ENCODE measurements around the gene FIBIN. TPM values are rescaled to one million over a fixed set of nuclear protein-coding genes. Genes with fewer than 3 reads are reported as not detected.
"Not testable (repeated sequence)": the region's sequence is repeated elsewhere in the genome, so short reads cannot be mapped to it uniquely, and the experiment has no call there.

FIBIN gene
- total RNA-seq, 1 donor from 2014 or later: 27.3 TPM

DNA sequence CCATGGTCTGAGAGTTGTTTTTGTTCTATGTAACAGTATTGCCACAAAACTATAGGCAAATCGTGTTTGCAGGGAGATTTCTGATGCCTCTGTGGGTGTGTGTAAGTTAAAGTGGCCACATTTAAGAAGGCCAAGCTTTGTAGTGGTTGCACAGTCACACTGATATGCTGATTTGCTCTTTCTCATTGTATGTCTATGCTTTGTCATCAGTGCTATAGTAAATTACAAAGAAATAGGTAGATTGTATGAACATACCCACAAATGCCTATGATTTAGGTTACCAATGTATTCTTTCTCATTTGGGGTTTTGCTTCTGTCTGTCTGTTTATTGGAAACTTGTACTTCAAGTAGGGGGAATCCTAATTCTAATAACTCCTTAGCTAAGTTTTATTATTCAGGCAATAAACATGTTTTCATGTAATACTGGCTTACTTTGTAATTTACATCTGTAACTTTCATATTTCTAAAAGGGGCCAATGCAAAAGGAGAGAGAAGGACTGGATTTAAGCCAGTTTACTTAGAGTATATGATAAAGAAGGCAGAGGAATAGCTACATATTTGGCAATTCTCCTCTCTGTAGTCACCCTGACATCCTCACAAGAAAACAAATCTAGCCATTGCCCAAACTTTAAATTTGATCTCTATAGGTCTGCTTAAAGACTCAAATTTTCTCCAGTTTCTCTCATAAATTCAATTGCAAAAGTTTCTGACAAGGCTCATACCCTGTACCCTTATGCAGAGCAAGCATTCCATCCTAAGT, 2.0 kb downstream of the FIBIN start:
- intact Hi-C loops (cut with DNase I): no loop called here

GRCh38 chr11:26997378-26997777, 3.5 kb downstream of the FIBIN start:
- Histone ChIP-seq H3K27ac (no peak overlapping the region), H3K4me1 (no peaks in the 10 kb centered on the region), H3K27me3 (peaks cover 11% of the 10 kb centered on the region), H3K4me3 (peak overlapping the region; percentile 8), H3K9me3 (no peaks in the 10 kb centered on the region), H3K36me3 (no peaks in the 10 kb centered on the region)
- TF ChIP-seq CTCF (IDR thresholded peaks at IDR 0.05): no peak
- no peak for DNase-seq
- ATAC-seq: no peak
- intact Hi-C loops (cut with DNase I): no loop called here

More for the DNA sequence above, 2.0 kb downstream of the FIBIN start:
- DNase-seq: no peak
- H3K9me3 ChIP-seq: no peaks in the 10 kb centered on the region
- H3K27ac ChIP-seq: no peak overlapping the region
- H3K27me3 ChIP-seq: peaks cover 11% of the 10 kb centered on the region
- H3K4me1 ChIP-seq: peaks cover 8% of the 10 kb centered on the region
- no peak for ATAC-seq
- no peak for TF ChIP-seq CTCF (IDR thresholded peaks at IDR 0.05)
- no peaks in the 10 kb centered on the region for H3K36me3 ChIP-seq
- H3K4me3 ChIP-seq: peak overlapping the region; percentile 51

DNA sequence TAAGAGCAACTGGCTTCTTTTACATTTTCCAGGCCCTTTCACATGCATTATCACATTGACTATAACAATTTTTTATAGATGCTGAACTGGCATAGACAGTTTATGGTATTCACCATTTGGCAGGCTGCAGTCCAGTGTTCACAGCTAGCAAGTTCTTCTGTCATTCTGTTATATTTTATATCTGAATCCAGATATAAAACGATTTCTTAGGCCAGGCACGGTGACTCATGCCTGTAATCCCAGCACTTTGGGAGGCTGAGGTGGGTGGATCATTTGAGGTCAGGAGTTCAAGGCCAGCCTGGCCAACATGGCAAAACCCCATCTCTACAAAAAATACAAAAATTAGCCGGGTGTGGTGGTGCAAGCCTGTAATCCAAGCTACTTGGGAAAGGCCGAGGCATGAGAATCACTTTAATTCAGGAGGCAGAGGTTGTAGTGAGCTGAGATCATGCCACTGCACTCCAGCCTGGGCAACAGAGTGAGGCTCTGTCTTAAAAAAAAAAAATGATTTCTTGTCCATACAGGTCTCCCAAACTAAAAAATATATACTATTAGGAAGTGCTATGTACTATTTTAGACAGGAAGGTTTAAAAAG, 7.3 kb downstream of the FIBIN start:
- H3K27me3 ChIP-seq; H3K4me3 ChIP-seq; intact Hi-C loops (cut with DNase I); H3K4me1 ChIP-seq; H3K9me3 ChIP-seq; H3K36me3 ChIP-seq; ATAC-seq; H3K27ac ChIP-seq; DNase-seq: not testable (repeated sequence)

DNA sequence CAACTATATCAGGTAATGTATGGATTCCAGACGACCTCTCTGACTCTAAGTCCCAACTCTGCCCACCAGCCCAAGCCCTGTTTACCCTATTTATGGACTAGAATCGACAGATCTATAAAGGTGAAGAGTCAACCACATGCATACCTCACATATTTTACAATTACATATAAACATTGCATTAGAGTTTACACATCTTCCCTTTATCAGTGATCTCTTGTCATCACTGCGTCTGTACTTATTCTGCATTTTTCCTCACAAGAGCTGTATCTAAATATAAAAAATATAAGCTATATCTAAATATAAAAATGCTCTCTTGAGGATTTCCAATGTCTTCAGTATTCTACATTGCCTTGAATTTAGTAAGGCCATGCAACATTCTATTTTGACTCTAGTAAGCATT, 8.5 kb downstream of the FIBIN start:
- no peaks in the 10 kb centered on the region for H3K9me3 ChIP-seq
- H3K4me1 ChIP-seq: no peaks in the 10 kb centered on the region
- ATAC-seq (no peak), DNase-seq (no peak)
- no peak overlapping the region for H3K27ac ChIP-seq
- H3K36me3 ChIP-seq: no peaks in the 10 kb centered on the region
- no peak overlapping the region for H3K4me3 ChIP-seq
- no peak for TF ChIP-seq CTCF (IDR thresholded peaks at IDR 0.05)
- intact Hi-C loops (cut with DNase I): no loop called here
- no peaks in the 10 kb centered on the region for H3K27me3 ChIP-seq

GRCh38 chr11:27002838-27003237, 8.9 kb downstream of the FIBIN start:
- intact Hi-C loops (cut with DNase I): no loop called here
- H3K27me3 ChIP-seq: no peaks in the 10 kb centered on the region
- TF ChIP-seq CTCF (IDR thresholded peaks at IDR 0.05): no peak
- no peaks in the 10 kb centered on the region for H3K4me1 ChIP-seq
- H3K27ac ChIP-seq: no peak overlapping the region
- no peaks in the 10 kb centered on the region for H3K9me3 ChIP-seq
- DNase-seq: no peak
- H3K36me3 ChIP-seq: no peaks in the 10 kb centered on the region
- no peak for ATAC-seq
- no peak overlapping the region for H3K4me3 ChIP-seq

DNA sequence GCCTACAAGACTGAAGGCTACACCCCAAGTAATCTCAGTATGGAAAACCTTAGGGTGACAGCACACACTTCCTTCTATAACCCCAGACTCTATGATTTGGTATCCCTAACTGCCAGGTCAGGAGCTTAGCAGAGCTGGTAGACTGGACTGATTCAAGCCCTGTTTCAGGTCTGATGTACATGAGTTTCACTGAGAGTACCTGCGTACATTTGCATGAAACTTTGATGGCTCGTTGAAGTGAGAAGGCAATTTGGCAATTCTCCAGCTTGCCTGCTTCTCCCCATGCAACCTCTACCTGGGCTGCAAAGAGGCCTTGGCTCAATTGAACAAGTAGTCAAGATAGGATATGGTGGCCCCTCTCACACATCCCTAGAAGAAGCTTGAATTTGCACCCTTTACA, 10.2 kb downstream of the FIBIN start:
- H3K27ac ChIP-seq: no peak overlapping the region
- H3K4me1 ChIP-seq: no peaks in the 10 kb centered on the region
- no peaks in the 10 kb centered on the region for H3K9me3 ChIP-seq
- H3K4me3 ChIP-seq: no peak overlapping the region
- ATAC-seq (no peak), DNase-seq (no peak)
- intact Hi-C loops (cut with DNase I): no loop called here
- no peaks in the 10 kb centered on the region for H3K36me3 ChIP-seq
- H3K27me3 ChIP-seq: no peaks in the 10 kb centered on the region
- TF ChIP-seq CTCF (IDR thresholded peaks at IDR 0.05): no peak
